HAP-1 (cell line): ENCODE measurements around the gene METTL21C.

Source experiments
- DNase-seq, 2 experiments: peaks; one replicate each; pipeline ENCODE4 v3.0.0-alpha.2; 2016 to 2020; ENCODE audit warnings: low spot score in 2 of 2
- H3K27me3 ChIP-seq: fragments of 250-450 bp; sonication (Bioruptor Pico); 2 replicates; pipeline ENCODE4 v1.5.1; 2020; ENCODE audit warnings: low read depth, mild to moderate bottlenecking, moderate library complexity
- H3K36me3 ChIP-seq: fragments of 250-450 bp; sonication (Bioruptor Pico); replicated peaks from 2 replicates; pipeline ENCODE4 v1.5.1; 2020; ENCODE audit warnings: mild to moderate bottlenecking
- H3K4me1 ChIP-seq: fragments of 250-450 bp; sonication (Bioruptor Pico); 2 replicates; pipeline ENCODE4 v1.5.1; 2020; ENCODE audit warnings: mild to moderate bottlenecking
- H3K4me3 ChIP-seq: fragments of 250-450 bp; sonication (Bioruptor Pico); 2 replicates; pipeline ENCODE4 v1.5.1; 2020; ENCODE audit warnings: mild to moderate bottlenecking, moderate library complexity
- H3K9me3 ChIP-seq: fragments of 250-450 bp; sonication (Bioruptor Pico); 2 replicates; pipeline ENCODE4 v1.5.1; 2020; ENCODE audit warnings: mild to moderate bottlenecking, moderate library complexity
- in situ Hi-C: fragments of 300-500 bp; cut with MboI; formaldehyde crosslinking; loops from 3 replicates; pipeline ENCODE4 v1.14.3; 2020; ENCODE audit warnings: low sequenced_read_pairs, inconsistent platforms, mixed read lengths

METTL21C gene

GRCh38 chr13:102690883-102691282 lies 4.0 kb downstream of the METTL21C start:
- Histone ChIP-seq H3K4me1 (peaks cover 5% of the 10 kb centered on the region; the same call in 1 of the 2 replicates), H3K9me3 (no peaks in the 10 kb centered on the region), H3K4me3 (no peak overlapping the region), H3K27me3 (peaks cover 15% of the 10 kb centered on the region), H3K36me3 (no peaks in the 10 kb centered on the region)
- in situ Hi-C loops, result no loop called here
- DNase-seq, result no peak

- no peak for DNase-seq
- Histone ChIP-seq H3K4me3 (no peak overlapping the region), H3K36me3 (no peaks in the 10 kb centered on the region), H3K27me3 (peaks cover 3% of the 10 kb centered on the region; the same call in 1 of the 2 replicates), H3K9me3 (no peaks in the 10 kb centered on the region), H3K4me1 (peaks cover under 1% of the 10 kb centered on the region; the same call in 1 of the 2 replicates)
- in situ Hi-C loops, result no loop called here
Measured at GRCh38 chr13:102688306-102688973, 6.4 kb downstream of the METTL21C start.

DNA sequence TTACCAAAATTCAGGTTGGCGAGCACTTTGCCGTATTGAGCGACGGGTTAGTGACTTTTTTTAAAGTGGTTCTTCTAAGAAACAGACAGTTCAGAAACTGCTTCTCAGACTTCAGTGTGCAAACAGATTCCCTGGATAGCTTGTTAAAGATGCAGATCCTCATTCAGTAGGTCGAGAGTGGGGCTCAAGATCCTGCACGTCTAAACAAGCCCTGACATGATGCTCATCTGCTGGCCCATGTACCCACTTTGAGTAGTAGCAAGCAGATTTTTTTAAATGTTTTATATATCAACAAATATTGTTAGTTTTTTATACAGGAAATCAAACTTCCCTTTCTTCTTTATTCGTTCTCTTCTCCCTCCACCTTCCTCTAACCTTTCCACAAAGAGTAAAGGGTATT lies 7.3 kb downstream of the METTL21C start:
- no peaks in the 10 kb centered on the region for H3K9me3 ChIP-seq
- H3K36me3 ChIP-seq, result no peaks in the 10 kb centered on the region
- no peaks in the 10 kb centered on the region; the same call in 1 of the 2 replicates for H3K4me1 ChIP-seq
- peaks cover 3% of the 10 kb centered on the region; the same call in 1 of the 2 replicates for H3K27me3 ChIP-seq
- in situ Hi-C loops, result no loop called here
- no peak for DNase-seq
- H3K4me3 ChIP-seq, result no peak overlapping the region

GRCh38 chr13:102686024-102686423 lies 8.8 kb downstream of the METTL21C start:
- in situ Hi-C loops, result no loop called here
- Histone ChIP-seq H3K27me3 (no peaks in the 10 kb centered on the region), H3K4me1 (peaks cover 8% of the 10 kb centered on the region), H3K36me3 (no peaks in the 10 kb centered on the region), H3K9me3 (no peaks in the 10 kb centered on the region), H3K4me3 (no peak overlapping the region)
- DNase-seq, result no peak

- H3K27me3 ChIP-seq, result no peaks in the 10 kb centered on the region
- in situ Hi-C loops, result no loop called here
- no peak overlapping the region for H3K4me3 ChIP-seq
- H3K9me3 ChIP-seq, result no peaks in the 10 kb centered on the region
- no peaks in the 10 kb centered on the region; the same call in 1 of the 2 replicates for H3K36me3 ChIP-seq
- no peak for DNase-seq
- peaks cover 8% of the 10 kb centered on the region for H3K4me1 ChIP-seq
Measured at GRCh38 chr13:102683637-102684036, 11.2 kb downstream of the METTL21C start.

- Histone ChIP-seq H3K4me3 (no peak overlapping the region), H3K4me1 (peaks cover 8% of the 10 kb centered on the region), H3K9me3 (no peaks in the 10 kb centered on the region), H3K27me3 (no peaks in the 10 kb centered on the region), H3K36me3 (no peaks in the 10 kb centered on the region; the same call in none of the 2 replicates)
- no peak for DNase-seq
- in situ Hi-C loops, result no loop called here
Measured at GRCh38 chr13:102682727-102683126, 12.1 kb downstream of the METTL21C start.

DNA sequence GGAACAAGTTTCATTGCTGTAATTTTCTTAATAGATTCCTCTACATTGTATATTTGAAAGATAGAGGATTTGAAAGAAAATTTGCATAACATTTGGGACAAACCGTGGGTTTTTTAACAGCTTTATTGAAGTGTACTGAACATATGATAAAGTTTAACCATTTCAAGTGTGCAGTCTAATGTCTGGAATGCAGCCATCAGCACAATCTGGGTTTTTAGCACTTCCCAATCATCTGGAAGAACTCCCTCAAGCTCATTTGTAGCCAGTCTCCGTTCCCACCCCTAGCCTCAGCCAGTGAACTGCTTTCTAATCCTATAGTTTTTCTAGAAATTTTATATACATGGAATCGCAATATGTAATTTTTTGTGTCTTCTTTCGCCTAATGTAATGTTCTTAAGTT lies 12.6 kb downstream of the METTL21C start:
- in situ Hi-C loops, result no loop called here
- peak in 1 of 2 experiments; percentile 50 for DNase-seq
- H3K36me3 ChIP-seq, result peaks cover 5% of the 10 kb centered on the region
- no peaks in the 10 kb centered on the region for H3K27me3 ChIP-seq
- H3K4me1 ChIP-seq, result peaks cover 8% of the 10 kb centered on the region
- H3K4me3 ChIP-seq, result no peak overlapping the region
- H3K9me3 ChIP-seq, result no peaks in the 10 kb centered on the region

DNA sequence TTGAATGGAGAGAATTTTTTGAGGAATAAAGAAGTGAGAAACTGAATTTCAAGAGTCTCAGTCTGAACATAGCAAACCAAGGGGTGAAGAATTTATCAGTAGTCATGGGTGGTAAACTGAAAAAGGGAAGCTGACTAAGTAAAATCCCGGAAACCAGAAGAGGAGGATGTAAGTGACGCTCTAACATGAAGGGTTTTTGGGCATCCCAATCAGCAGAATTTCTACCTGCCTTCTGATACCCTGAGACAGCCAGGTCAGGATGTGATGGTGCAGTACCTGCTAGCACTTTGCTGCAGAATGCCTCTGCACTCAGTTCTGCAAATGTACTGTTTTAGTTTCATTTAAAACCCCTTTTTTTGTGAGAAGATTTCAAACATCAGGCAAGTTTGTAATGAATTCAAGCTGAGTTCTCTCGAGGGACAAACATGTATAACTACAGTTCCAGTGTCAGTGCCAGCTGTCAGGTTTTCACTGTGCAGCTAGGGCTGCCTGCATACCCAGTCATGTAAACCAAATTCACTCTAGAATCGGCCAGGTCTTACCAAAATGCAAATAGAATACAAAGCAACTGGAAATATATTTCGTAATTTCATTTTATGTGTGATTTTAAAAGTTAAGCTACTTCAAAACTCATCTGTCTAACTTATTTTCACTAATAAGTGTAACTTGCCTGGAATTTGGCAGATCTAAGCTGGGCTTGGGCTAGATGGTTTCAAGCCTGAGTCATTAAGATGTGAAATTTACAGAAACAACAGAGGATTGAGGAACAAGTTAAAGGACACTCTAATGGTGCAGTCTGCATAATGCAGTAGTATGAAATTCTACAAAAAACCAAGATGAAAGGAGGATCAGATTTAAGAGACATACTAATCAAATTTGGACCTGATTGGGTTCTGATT lies 13.8 kb downstream of the METTL21C start:
- H3K4me3 ChIP-seq, result no peak overlapping the region

GRCh38 chr13:102680133-102680717 lies 14.6 kb downstream of the METTL21C start:
- Histone ChIP-seq H3K27me3 (no peaks in the 10 kb centered on the region), H3K9me3 (no peaks in the 10 kb centered on the region), H3K36me3 (peaks cover 21% of the 10 kb centered on the region), H3K4me3 (no peak overlapping the region), H3K4me1 (peaks cover 8% of the 10 kb centered on the region)
- in situ Hi-C loops, result no loop called here
- no peak for DNase-seq

More for the DNA sequence above, 13.8 kb downstream of the METTL21C start:
- Histone ChIP-seq H3K27me3 (no peaks in the 10 kb centered on the region), H3K9me3 (no peaks in the 10 kb centered on the region), H3K36me3 (peaks cover 13% of the 10 kb centered on the region), H3K4me1 (peaks cover 8% of the 10 kb centered on the region)
- DNase-seq, result no peak
- in situ Hi-C loops, result no loop called here

DNA sequence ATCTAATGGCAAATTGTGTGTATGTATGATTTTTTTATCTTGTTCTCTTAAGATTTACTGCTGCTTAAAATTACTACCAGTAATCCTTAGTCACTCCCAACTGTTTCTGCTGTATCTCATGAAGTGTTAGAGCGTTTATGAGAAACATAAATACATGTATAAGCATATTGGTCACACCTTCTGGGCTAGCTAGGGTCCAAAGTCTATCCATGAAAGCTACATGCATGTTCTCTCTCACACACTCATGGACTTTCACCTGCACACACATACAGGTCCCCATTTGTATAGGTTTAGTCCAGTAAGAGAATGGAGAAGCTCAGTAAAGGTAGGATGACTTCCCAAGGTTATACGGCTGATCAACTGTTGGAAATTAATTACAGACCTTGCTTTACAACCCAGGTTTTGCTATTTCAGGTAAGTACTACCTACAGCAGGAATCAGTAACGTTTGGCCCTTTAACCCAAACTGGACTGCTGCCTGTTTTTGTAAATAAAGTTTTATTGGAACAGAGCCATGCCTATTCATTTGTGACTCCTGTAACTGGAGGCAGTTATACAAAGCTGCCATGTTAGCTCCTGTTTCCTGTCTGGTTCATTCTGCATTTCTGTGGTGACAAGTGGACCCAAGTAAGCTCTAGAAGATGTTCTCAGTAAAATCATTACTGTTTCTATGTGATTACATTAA lies 15.3 kb downstream of the METTL21C start:
- in situ Hi-C loops, result no loop called here
- Histone ChIP-seq H3K27me3 (no peaks in the 10 kb centered on the region), H3K36me3 (peaks cover 28% of the 10 kb centered on the region), H3K9me3 (no peaks in the 10 kb centered on the region), H3K4me1 (peaks cover 8% of the 10 kb centered on the region), H3K4me3 (no peak overlapping the region)
- DNase-seq, result no peak

- no peak overlapping the region for H3K4me3 ChIP-seq
- peaks cover 36% of the 10 kb centered on the region for H3K36me3 ChIP-seq
- no peaks in the 10 kb centered on the region for H3K9me3 ChIP-seq
- H3K27me3 ChIP-seq, result no peaks in the 10 kb centered on the region
- no peak for DNase-seq
- in situ Hi-C loops, result no loop called here
- H3K4me1 ChIP-seq, result peaks cover 8% of the 10 kb centered on the region
Measured at GRCh38 chr13:102678339-102679107, 16.3 kb downstream of the METTL21C start.

DNA sequence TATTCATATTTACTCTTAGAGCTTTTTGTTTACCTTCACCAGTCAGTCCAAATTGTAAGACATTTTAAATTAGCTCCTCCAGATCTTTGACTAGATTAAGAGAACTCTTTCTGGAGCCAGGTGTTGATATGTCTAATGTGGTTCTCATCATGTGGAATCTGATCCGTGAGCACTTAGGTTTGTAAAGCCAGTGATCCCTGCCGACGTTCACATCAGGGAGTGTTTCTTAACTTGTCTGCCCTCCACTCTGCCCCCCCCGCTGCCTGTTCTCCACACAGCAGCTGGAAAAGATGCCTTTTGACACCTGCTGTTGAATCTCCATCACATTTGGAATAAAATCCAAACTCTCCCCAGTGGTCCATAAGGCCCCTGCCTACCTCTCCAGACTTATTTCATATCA lies 17.7 kb downstream of the METTL21C start:
- peaks cover 49% of the 10 kb centered on the region for H3K36me3 ChIP-seq
- H3K4me3 ChIP-seq, result no peak overlapping the region
- DNase-seq, result no peak
- in situ Hi-C loops, result no loop called here
- peaks cover 7% of the 10 kb centered on the region for H3K4me1 ChIP-seq
- H3K27me3 ChIP-seq, result no peaks in the 10 kb centered on the region
- no peaks in the 10 kb centered on the region for H3K9me3 ChIP-seq

- Histone ChIP-seq H3K4me1 (peaks cover 3% of the 10 kb centered on the region), H3K36me3 (peaks cover 57% of the 10 kb centered on the region), H3K4me3 (no peak overlapping the region), H3K27me3 (no peaks in the 10 kb centered on the region), H3K9me3 (no peaks in the 10 kb centered on the region)
- in situ Hi-C loops, result no loop called here
- no peak for DNase-seq
Measured at GRCh38 chr13:102675115-102675514, 19.7 kb downstream of the METTL21C start.
